HG03108 (cell line): ENCODE data around the gene CMBL.
"Not testable (repeated sequence)": the region's sequence is repeated elsewhere in the genome, so short reads cannot be mapped to it uniquely, and the experiment has no call there.

Source experiments
- ATAC-seq: cut with Tn5 transposase; IDR thresholded peaks from one replicate; pipeline ENCODE4 v1.9.1; 2021; ENCODE audit warnings: moderate library complexity; ENCODE audit not compliant: unreplicated experiment

The CMBL gene

DNA sequence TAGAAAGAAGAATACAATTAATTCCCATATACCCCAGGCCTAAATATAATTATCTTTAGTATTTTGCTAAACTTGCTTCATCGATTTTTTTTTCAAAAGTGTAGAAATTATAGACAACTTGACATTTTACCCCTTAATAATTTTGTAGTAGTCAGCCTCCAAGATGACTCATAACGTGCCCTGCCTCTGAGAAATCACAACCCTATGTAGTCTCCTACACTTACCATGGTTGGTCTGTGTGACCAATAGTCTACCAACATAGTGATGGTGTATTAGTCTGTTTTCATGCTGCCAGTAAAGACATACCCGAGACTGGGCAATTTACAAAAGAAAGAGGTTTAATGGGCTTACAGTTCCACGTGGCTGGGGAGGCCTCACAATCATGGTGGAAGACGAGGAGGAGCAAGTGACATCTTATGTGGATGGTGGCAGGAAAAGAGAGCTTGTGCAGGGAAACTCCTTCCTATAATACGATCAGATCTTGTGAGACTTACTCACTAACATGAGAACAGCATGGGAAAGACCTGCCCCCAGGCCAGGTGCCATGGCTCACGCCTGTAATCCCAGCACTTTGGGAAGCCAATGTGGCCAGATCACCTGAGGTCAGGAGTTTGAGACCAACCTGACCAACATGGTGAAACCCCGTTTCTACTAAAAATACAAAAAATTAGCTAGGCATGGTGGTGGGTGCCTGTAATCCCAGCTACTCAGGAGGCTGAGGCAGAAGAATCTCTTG lies 3.3 kb upstream of the CMBL start:
- not testable (repeated sequence) for ATAC-seq

- ATAC-seq = no peak
Measured at GRCh38 chr5:10310066-10310779, 2.5 kb upstream of the CMBL start.

GRCh38 chr5:10308844-10309243 lies 1.1 kb upstream of the CMBL start:
- no peak for ATAC-seq

DNA sequence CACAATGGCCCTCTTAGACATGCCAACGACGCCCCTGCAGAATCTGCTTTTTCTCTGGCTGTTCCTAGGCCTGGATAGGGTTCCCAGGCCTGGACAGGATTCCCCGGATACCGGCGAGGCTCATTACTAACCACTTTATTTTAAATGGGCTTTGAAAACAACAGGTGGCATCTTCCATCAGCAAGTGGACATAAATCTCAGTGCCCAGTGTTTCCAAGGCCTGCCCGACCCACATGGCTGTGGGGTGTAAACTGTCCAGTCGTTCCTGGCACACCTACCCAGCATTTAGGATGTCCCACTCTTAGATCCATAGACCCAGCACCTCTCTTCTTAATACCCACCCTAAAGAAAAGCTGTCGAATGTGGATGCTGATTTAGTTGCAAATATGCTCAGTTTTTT lies 896 bp downstream of the CMBL start:
- no peak for ATAC-seq

GRCh38 chr5:10306114-10306513 lies 1.6 kb downstream of the CMBL start:
- no peak for ATAC-seq

- no peak for ATAC-seq
Measured at GRCh38 chr5:10304932-10305331, 2.8 kb downstream of the CMBL start.

GRCh38 chr5:10303699-10304170 lies 4.0 kb downstream of the CMBL start:
- no peak for ATAC-seq

- no peak for ATAC-seq
Measured at GRCh38 chr5:10303201-10303600, 4.5 kb downstream of the CMBL start.

- ATAC-seq = no peak
Measured at GRCh38 chr5:10301842-10302610, 5.7 kb downstream of the CMBL start.

DNA sequence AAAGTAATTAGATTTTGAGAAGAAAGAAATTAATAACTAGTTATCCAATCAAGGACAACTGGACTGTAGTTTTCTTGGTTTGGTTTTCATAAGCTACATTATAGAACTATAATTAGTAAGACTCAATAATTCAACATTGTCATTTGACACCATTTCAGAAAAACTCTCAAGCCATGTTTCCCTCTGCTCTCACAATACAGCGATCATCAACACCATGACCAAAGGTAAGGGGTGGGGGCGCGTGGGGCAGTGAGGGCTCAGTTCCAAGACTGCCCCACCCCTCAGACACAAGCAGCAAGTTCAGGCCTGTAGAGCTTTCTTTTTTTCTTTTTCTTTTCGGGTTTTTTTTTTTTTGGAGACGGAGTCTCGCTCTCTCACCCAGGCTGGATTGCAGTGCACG lies 6.4 kb downstream of the CMBL start:
- ATAC-seq = no peak

GRCh38 chr5:10300246-10300645 lies 7.5 kb downstream of the CMBL start:
- ATAC-seq = no peak

DNA sequence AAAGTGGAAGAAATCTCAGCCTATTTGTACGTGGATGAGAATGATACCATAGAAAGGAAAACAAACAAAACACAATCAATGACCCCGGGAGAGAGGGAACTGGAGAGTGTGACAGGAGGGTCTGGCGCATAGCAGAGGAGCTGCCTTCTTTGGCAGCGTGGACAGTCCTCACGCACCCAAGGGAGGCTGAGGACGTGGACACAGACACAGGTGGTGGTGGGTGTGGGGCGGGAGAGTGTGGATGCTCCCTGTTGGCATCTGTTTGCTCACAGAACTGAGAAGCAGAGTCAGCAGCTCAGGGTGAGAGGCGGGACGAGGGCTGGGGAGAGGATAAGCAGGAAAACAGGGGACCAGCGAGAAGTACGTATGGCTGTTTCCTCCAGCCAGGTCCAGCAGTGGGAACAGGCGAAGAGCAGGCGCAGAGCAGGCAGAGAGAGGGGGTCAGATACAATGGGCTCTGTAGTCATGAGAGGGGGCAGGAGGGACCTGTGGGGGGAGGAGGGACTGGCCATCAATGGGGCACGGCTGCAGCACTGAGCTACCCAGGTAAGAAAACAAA lies 10.0 kb downstream of the CMBL start:
- ATAC-seq = no peak

DNA sequence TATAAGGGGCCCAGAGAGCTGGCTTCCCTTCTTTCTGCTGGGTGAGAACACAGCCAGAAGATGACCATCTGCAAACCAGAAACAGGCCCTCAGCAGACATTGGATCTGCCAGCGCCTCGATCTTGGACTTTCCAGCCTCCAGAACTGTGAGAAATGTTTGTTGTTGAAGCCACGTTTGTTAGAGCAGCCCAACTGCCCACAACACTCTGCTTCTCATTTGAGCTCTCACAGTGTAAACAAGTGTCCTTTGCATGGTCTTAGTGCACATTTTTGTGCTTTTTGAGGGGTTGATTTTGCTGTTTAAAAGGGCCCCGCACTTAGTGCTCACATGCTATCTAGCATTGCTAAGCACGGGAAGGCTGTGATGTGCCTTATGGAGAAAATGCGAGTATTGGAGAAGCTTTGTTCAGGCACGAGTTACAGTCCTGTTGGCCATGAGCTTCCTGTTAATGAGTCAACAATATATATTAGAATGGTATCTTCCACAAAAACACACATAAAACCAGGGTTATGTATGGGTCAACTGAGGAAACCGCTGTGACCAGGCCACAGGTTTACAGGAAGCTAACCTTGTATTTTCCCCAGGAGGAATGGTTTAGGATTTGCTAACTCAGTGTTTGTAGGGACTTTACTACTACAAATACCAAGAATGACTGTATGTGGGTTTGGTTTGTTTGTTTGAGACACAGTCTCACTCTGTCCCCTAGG lies 11.9 kb downstream of the CMBL start:
- ATAC-seq = no peak

DNA sequence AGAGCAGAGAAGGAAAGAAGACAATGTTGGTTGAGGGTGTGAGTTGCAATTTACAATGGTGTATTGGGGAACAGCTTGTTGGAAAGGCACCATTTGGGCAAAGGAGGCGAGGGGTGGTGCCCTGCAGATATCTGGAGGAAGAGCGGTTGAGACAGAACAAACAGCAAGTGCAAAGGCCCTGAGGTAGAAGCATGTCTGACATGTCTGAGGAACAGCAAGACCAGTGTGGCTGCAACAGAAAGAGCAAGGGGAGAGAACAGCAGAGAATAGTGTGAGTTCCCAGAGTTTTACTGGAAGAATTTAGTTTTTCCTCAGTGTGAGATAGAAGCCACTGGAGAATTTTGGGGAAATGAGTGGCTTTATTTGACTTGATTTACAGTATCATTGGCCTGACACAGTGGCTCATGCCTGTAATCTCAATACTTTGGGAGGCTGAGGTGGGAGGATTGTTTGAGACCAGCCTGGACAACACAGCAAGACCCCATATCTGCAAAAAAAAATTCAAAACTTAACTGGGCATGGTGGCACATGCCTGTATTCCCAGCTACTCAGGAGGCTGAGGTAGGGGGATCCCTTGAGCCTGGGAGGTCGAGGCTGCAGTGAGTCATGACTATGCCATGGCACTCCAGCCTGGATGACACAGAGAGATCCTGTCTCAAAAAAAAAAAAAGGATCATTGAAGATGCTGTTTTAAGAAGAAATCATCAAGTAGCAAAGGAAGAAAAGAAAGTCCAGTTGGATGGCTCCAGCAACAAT lies 13.6 kb downstream of the CMBL start:
- no peak for ATAC-seq

DNA sequence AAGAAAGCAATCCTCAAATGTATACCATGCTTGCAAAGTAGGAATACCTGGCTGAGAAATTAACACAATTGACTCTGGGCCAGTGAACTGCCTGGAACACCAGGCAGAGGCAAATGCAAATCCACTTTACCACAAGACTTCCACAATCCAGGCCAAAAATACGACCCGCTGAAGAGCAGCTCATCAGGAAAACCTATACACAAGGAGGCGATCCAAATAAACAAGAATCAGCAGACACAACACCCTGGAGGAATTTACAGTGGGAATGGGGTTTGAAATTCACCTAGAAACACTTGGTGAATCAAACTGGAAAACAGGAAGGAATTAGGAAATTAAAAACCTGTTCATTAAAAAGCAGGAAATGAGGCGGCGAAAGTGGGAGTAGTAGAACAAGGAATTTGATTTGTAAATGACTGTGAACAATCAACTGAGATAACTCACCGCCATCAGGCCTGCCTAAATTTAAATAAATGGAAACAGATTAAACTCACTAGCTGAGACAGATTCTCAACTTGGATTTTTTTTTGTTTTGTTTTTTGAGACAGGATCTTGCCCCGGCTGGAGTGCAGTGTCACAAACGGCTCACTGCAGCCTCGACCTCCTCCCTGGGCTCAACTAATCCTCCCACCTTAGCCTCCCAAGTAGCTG lies 15.9 kb downstream of the CMBL start:
- ATAC-seq = no peak

GRCh38 chr5:10290438-10290837 lies 17.3 kb downstream of the CMBL start:
- no peak for ATAC-seq

DNA sequence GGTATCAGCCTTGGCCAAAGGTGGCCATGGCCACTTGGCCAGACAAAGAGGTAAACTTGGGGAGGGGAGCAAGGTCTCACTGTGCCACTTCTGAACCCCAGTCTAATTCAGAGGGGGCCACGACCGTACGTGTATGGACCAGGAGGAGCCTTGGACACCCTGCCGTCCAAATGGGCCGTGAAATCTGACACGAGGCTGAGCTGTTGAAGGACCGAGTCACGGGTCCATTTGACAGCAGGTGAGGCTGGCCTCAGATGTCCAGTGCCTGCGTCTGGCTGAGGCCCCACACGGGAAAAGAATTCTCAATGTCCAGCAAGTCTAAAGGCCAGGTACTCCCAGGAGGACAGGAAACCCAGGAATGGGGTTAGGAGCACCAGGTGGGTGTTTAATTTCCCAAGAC lies 17.7 kb downstream of the CMBL start:
- no peak for ATAC-seq

- no peak for ATAC-seq
Measured at GRCh38 chr5:10289353-10289752, 18.3 kb downstream of the CMBL start.

DNA sequence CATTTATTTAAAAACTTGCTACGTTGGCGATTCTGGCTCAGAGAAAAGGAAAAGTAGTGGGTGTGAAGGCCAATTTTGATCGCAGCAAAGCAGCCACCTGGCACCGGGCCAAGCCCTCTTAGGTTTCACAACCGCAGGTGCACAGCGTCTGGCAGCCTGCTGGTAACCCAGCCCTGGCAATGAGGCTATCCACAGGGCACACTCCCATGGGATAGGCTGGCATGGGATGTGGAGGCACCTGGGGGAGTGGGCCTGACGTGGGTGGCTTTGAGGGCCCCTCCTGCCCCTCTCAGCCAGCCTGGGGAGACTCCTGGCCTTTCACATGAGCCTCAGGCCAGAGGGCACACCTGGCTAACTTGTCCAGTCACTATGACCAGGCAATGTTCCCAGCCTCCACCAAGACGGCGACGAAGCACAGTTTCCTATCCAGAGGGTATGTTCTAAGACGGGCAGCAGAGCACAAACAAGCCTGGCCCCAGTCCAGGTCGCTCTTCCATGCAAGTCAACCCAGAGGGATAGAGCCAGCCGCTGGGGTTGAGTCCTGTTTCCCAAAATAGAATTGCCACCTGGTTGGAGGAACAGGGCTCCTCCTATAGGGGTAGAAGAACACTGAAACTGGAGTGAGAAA lies 19.0 kb downstream of the CMBL start:
- peak; percentile 46 for ATAC-seq
